Astrocyte (in vitro differentiated cells and primary cell): ENCODE data around the gene CUL4B. TPM values are rescaled to one million over a fixed set of nuclear protein-coding genes. Genes with fewer than 3 reads are reported as not detected.

ENCODE experiments used
- DNase-seq: peaks from one replicate; pipeline ENCODE4 v3.0.0-alpha.2; 2010; ENCODE audit warnings: low read depth
- FAIRE-seq: peaks from 2 replicates; lab custom pipeline; 2011; peaks lifted over from hg19 to GRCh38; lab: Jason Lieb, UNC
- H2AFZ ChIP-seq: 2 replicates; pipeline ENCODE4 v1.6.0; 2012; ENCODE audit warnings: low read depth, low read length, inconsistent platforms
- H3K27ac ChIP-seq: 2 replicates; pipeline ENCODE4 v1.5.1; 2011; ENCODE audit warnings: low read depth, low read length, inconsistent platforms
- H3K27me3 ChIP-seq: 2 replicates; pipeline ENCODE4 v1.6.0; 2011; ENCODE audit warnings: low read length, inconsistent platforms; ENCODE audit not compliant: insufficient read depth
- H3K36me3 ChIP-seq: 2 replicates; pipeline ENCODE4 v1.5.1; 2011; ENCODE audit warnings: low read length, inconsistent platforms; ENCODE audit not compliant: insufficient read depth
- H3K4me1 ChIP-seq: 2 replicates; pipeline ENCODE4 v1.5.1; 2011; ENCODE audit warnings: low read length, inconsistent platforms; ENCODE audit not compliant: insufficient read depth
- H3K4me2 ChIP-seq: 2 replicates; pipeline ENCODE4 v1.6.0; 2012; ENCODE audit warnings: low read length, inconsistent platforms
- H3K4me3 ChIP-seq: 2 replicates; pipeline ENCODE4 v1.5.1; 2011; ENCODE audit warnings: low read depth, mild to moderate bottlenecking, low read length, inconsistent platforms; ENCODE audit not compliant: insufficient read depth
- H3K79me2 ChIP-seq: 2 replicates; pipeline ENCODE4 v1.6.0; 2012; ENCODE audit warnings: mild to moderate bottlenecking, low read length, inconsistent platforms; ENCODE audit not compliant: insufficient read depth
- H3K9ac ChIP-seq: 2 replicates; pipeline ENCODE4 v1.6.0; 2012; ENCODE audit warnings: mild to moderate bottlenecking, low read length, inconsistent platforms
- H3K9me3 ChIP-seq: 2 replicates; pipeline ENCODE4 v1.5.1; 2012; ENCODE audit warnings: low read depth, mild to moderate bottlenecking, low read length, inconsistent platforms; ENCODE audit not compliant: insufficient read depth
- H4K20me1 ChIP-seq: 2 replicates; pipeline ENCODE4 v1.6.0; 2012; ENCODE audit warnings: low read length, inconsistent platforms; ENCODE audit not compliant: insufficient read depth
- H3K27ac Mint-ChIP-seq: one replicate; pipeline ENCODE4 v1.8.0; 2021; ENCODE audit warnings: mild to moderate bottlenecking, mixed read lengths; ENCODE audit not compliant: unreplicated experiment
- H3K27me3 Mint-ChIP-seq: one replicate; pipeline ENCODE4 v1.8.0; 2021; ENCODE audit warnings: low read depth, mixed read lengths; ENCODE audit not compliant: unreplicated experiment
- H3K36me3 Mint-ChIP-seq: one replicate; pipeline ENCODE4 v1.8.0; 2021; ENCODE audit warnings: low read depth, mixed read lengths; ENCODE audit not compliant: unreplicated experiment
- H3K4me1 Mint-ChIP-seq: one replicate; pipeline ENCODE4 v1.8.0; 2021; ENCODE audit warnings: low read depth, mixed read lengths; ENCODE audit not compliant: unreplicated experiment
- H3K4me3 Mint-ChIP-seq: one replicate; pipeline ENCODE4 v1.8.0; 2021; ENCODE audit warnings: mild to moderate bottlenecking, moderate library complexity, mixed read lengths; ENCODE audit not compliant: unreplicated experiment
- H3K9me3 Mint-ChIP-seq: one replicate; pipeline ENCODE4 v1.8.0; 2021; ENCODE audit warnings: mild to moderate bottlenecking, mixed read lengths; ENCODE audit not compliant: unreplicated experiment
- EZH2 ChIP-seq: IDR thresholded peaks from 2 replicates; pipeline ENCODE4 v1.6.1; 2012; ENCODE audit warnings: mild to moderate bottlenecking, low read length, inconsistent platforms; ENCODE audit not compliant: insufficient read depth
- total RNA-seq: library from RNA; stranded (reverse); gene quantifications from 2 replicates; pipeline ENCODE4 v1.2.1, GENCODE V29; 2021
- TF ChIP-seq, protein P1 (sequence below): IDR thresholded peaks from 2 replicates; pipeline ENCODE4 v1.5.1; 2011; ENCODE audit warnings: low read depth, mild to moderate bottlenecking, inconsistent platforms, low read length, moderate library complexity; ENCODE audit not compliant: insufficient read depth

Gene CUL4B
- total RNA-seq, 1 donor from 2014 or later = 102 TPM

DNA sequence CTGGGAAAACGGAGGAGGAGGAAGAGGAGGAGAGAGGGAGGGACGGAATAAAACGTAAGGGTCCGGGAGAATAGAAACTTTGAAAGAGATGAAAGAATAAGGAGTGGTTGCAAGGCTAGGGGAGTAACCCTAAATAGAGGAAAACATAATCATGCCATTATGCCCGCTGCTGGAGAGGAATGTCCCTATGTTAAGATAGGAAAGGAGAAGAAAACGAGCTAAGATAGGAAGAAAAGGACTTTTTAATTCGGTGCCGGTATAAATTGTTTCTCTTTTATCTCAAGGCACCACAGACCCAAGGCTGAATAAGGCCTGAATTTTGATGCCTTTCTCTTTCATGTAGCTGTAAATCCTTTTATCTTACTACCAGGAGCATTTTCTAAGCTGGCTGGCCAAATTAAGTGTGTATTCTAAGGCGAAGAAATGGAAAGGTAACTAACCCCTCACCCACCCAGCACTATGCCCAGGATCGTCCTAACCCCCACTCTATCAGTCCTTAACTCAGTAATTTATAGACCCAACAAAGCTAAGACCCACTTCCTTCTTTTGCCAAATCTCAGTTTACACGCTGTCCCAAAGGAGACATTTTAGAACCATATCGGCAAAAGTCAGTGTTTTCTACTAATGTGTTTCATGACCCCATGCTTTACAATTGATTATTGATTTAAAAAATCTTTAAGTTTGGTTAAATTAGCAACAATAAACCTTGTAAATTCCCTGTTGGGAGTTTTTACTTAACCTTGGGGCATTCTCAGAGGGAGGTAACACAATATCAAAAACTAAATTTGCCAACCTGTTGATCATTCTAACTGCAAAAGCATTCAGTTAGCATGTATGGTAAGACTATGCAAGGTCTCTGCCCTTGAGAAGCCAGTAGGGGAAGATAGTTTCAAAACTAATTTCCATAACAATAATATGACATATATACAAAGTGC lies 1.1 kb upstream of the CUL4B start:
- peaks cover 38% of the 10 kb centered on the region for H3K79me2 ChIP-seq
- H2AFZ ChIP-seq = peak overlapping the region; percentile 66
- DNase-seq = no peak
- peak overlapping the region; percentile 97 for H3K4me2 ChIP-seq
- Mint-ChIP-seq H3K27me3 (no peaks in the 10 kb centered on the region), H3K4me3 (peak overlapping the region; percentile 90), H3K27ac (peak overlapping the region; percentile 92), H3K9me3 (no peaks in the 10 kb centered on the region), H3K4me1 (peaks cover 10% of the 10 kb centered on the region), H3K36me3 (no peaks in the 10 kb centered on the region)
- peak overlapping the region; percentile 97 for H3K9ac ChIP-seq
- H3K27ac ChIP-seq = peak overlapping the region; percentile 89
- H4K20me1 ChIP-seq = no peaks in the 10 kb centered on the region
- FAIRE-seq = no peak
- H3K27me3 ChIP-seq = no peaks in the 10 kb centered on the region
- H3K36me3 ChIP-seq = peaks cover 3% of the 10 kb centered on the region
- TF ChIP-seq EZH2 = no peak
- TF ChIP-seq, protein P1, sequence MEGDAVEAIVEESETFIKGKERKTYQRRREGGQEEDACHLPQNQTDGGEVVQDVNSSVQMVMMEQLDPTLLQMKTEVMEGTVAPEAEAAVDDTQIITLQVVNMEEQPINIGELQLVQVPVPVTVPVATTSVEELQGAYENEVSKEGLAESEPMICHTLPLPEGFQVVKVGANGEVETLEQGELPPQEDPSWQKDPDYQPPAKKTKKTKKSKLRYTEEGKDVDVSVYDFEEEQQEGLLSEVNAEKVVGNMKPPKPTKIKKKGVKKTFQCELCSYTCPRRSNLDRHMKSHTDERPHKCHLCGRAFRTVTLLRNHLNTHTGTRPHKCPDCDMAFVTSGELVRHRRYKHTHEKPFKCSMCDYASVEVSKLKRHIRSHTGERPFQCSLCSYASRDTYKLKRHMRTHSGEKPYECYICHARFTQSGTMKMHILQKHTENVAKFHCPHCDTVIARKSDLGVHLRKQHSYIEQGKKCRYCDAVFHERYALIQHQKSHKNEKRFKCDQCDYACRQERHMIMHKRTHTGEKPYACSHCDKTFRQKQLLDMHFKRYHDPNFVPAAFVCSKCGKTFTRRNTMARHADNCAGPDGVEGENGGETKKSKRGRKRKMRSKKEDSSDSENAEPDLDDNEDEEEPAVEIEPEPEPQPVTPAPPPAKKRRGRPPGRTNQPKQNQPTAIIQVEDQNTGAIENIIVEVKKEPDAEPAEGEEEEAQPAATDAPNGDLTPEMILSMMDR = no peak
- peak overlapping the region; percentile 88 for H3K4me3 ChIP-seq
- H3K9me3 ChIP-seq = no peaks in the 10 kb centered on the region
- no peaks in the 10 kb centered on the region for H3K4me1 ChIP-seq

DNA sequence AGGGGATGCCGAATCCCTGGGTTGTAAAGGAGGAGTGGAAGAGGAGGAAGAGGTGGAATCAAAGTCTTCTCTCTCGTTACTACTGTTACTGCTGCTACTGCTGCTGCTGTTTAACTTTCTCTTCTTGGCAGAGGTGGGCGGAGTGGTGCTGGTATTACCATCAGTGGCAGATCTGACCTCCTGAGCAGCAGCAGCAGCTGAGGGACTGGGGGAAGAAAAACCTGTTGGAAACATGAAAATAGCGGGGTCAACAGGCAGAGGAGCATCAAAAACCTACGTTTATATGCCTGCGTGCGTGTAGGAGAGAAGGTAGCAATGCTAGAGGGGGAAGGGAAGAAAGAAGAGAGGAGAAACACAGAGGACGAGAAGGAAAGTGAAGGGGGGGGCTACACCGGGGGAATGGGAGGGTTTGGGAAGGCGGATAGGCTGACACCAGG lies 339 bp downstream of the CUL4B start:
- Histone ChIP-seq H3K4me1 (no peaks in the 10 kb centered on the region), H3K4me2 (peak overlapping the region; percentile 93), H4K20me1 (no peaks in the 10 kb centered on the region), H3K79me2 (peaks cover 50% of the 10 kb centered on the region), H2AFZ (no peak overlapping the region), H3K36me3 (peaks cover 11% of the 10 kb centered on the region), H3K27ac (peak overlapping the region; percentile 95), H3K4me3 (peak overlapping the region; percentile 86), H3K9ac (peak overlapping the region; percentile 97), H3K27me3 (no peaks in the 10 kb centered on the region), H3K9me3 (no peaks in the 10 kb centered on the region)
- Mint-ChIP-seq H3K4me3 (peak overlapping the region; percentile 89), H3K27ac (peak overlapping the region; percentile 93), H3K36me3 (no peaks in the 10 kb centered on the region), H3K9me3 (no peaks in the 10 kb centered on the region), H3K27me3 (no peaks in the 10 kb centered on the region), H3K4me1 (peaks cover 12% of the 10 kb centered on the region)
- TF ChIP-seq, protein P1 = no peak
- TF ChIP-seq EZH2 = no peak
- peak; percentile 22 for DNase-seq
- no peak for FAIRE-seq
